Measurements from ENCODE around the gene NSG2.

GRCh38 chr5:174120401-174121005 lies 75.0 kb downstream of the NSG2 start:
- TF ChIP-seq CTCF (conservative IDR thresholded peaks at IDR 0.05; ENCODE audit: low read length), result no peak
- no peak for TF ChIP-seq EZH2phosphoT487 (IDR thresholded peaks at IDR 0.05; ENCODE audit: borderline replicate concordance)
